GM18505 (cell line): ENCODE data around the gene CDNF.

ENCODE experiments used
- ATAC-seq: cut with Tn5 transposase; IDR thresholded peaks from one replicate; pipeline ENCODE4 v1.9.1; 2021; ENCODE audit not compliant: unreplicated experiment
- POLR2A ChIP-seq: IDR thresholded peaks from 4 replicates; pipeline ENCODE4 v1.6.1; 2011; ENCODE audit warnings: borderline replicate concordance; ENCODE audit not compliant: insufficient read depth, insufficient read length; ENCODE audit errors: extremely low read depth

CDNF gene

DNA sequence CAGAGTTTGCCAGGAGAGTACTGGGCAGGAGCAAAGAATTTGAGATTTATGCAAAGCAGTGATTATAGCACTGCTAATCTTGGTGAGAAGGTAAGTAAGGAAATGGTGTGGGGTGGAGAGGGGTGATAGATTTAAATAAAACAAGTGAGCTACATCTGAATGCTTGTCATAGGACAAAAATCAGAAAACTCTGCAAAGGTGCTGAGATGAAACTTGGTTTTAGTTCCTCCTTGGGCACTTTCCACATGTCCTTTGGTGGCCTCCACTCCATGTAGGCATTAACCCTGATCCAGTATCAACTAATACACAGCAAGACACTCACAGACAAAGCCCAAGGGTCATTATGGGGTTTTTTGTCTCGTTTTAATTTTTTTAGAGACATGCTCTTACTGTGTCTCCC is 37.4 kb downstream of the CDNF start:
- TF ChIP-seq POLR2A = no peak
- ATAC-seq = no peak

GRCh38 chr10:14798636-14799035 is 39.2 kb downstream of the CDNF start:
- ATAC-seq = no peak
- TF ChIP-seq POLR2A = no peak

- no peak for TF ChIP-seq POLR2A
- ATAC-seq = no peak
These were observed 49.9 kb downstream of the CDNF start for GRCh38 chr10:14787938-14788337.

- no peak for ATAC-seq
- TF ChIP-seq POLR2A = no peak
These were observed 53.3 kb downstream of the CDNF start for GRCh38 chr10:14784459-14785055.

- no peak for TF ChIP-seq POLR2A
- ATAC-seq = no peak
These were observed 55.0 kb downstream of the CDNF start for GRCh38 chr10:14782691-14783363.

DNA sequence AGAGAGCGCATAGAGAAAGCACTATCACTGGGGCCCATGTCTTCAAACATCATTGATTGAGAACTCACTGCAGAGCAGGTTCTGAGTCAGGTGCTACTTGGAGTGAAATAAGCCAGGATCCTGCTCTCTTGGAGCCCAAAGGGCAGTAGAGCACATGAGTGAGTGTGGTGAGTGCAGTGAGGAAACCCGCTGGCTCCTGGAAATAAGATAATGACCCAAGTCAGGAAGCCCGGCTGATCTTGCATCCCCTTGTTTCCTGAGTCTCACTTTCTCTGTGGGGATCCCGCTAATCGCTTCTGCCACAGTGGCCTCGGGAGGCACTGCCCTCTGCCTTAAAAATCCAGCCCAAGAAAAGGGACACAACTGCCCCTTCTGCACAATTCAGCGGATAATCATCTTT is 56.1 kb downstream of the CDNF start:
- TF ChIP-seq POLR2A = no peak
- no peak for ATAC-seq

- ATAC-seq = no peak
- no peak for TF ChIP-seq POLR2A
These were observed 58.7 kb downstream of the CDNF start for GRCh38 chr10:14779001-14779651.

DNA sequence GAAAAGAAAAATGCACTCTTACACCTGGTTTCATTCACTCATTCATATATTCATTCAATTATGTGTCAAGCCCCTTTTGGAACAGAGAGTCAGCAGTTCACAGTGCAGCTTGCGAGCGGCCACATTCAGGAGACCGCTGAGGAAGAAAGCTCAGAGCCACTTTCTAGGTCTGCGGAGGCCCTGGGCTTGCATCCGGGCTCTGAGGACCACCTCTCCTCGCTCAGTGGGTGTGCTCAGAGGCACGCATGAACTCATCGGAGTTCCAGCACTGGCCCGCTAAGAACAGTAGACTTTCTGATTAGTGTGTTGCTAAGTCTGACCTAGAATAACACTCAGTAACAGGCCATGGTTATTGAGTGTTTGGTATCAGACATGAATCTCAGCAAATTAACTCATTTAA is 61.3 kb downstream of the CDNF start:
- no peak for TF ChIP-seq POLR2A
- no peak for ATAC-seq

- no peak for ATAC-seq
These were observed 62.2 kb downstream of the CDNF start for GRCh38 chr10:14775656-14776055.

GRCh38 chr10:14774797-14775196 is 63.0 kb downstream of the CDNF start, which contains the start of gene FAM107B:
FAM107B (minus strand) TSS chr10:14774897; CDS start chr10:14774663, 234 bp downstream.
- TF ChIP-seq POLR2A = no peak
- no peak for ATAC-seq

More at GRCh38 chr10:14775656-14776055, 62.2 kb downstream of the CDNF start:
- TF ChIP-seq POLR2A = no peak

GRCh38 chr10:14774214-14774580 is 63.6 kb downstream of the CDNF start:
- no peak for TF ChIP-seq POLR2A
- ATAC-seq = no peak

DNA sequence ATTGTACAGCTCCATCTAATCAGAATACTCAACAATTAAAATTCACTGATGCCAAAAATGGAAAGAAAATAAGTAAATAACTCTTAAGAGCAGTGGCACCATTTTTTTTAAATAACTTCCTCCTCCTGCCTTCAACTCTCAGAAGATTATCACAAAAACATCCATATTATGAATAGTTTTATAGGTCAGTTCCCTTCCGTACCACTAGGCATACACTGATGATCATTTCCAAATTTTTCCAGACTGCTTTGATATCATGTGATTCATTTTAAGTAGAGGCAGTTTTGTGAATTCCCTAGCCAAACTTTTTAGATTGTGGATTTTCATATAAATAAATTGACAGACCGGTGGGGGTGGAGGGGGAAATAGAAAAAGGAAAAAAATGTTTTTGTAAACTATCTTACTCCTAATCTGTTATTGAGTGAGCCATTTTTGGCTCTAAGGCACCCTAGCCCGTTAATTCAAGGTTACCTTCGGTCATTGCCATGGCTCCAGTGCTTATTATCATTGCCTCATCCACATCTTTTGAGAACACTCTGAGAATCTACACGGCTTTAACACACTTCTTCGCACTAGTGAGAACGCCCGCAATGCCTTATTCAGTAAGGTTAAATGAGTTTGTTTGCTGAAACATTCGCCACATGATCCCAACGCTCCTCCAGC is 64.2 kb downstream of the CDNF start:
- no peak for TF ChIP-seq POLR2A

GRCh38 chr10:14772399-14772798 is 65.4 kb downstream of the CDNF start:
- no peak for ATAC-seq
- no peak for TF ChIP-seq POLR2A

More for the DNA sequence above, 64.2 kb downstream of the CDNF start:
- ATAC-seq = no peak
